Neural cell (in vitro differentiated cells): ENCODE measurements around the gene TTC21A. TPM values are rescaled to one million over a fixed set of nuclear protein-coding genes. Genes with fewer than 3 reads are reported as not detected.

ENCODE experiments used
- H2AFZ ChIP-seq: fragments of 200-600, 300-800 bp; sonication (generic), shearing (Covaris generic); 2 replicates; pipeline ENCODE4 v1.6.0; 2014; ENCODE audit warnings: low read depth, mild to moderate bottlenecking, antibody characterized with exemption, low read length, moderate library complexity
- H3F3A ChIP-seq: fragments of 200-600 bp; shearing (Covaris generic); 2 replicates; pipeline ENCODE4 v1.6.1; 2016; ENCODE audit warnings: mild to moderate bottlenecking, moderate library complexity, mixed read lengths, antibody characterized with exemption, low read length; ENCODE audit not compliant: insufficient read depth, poor library complexity, severe bottlenecking
- H3K27ac ChIP-seq: fragments of 200-600, 300-800 bp; sonication (generic), shearing (Covaris generic); 2 replicates; pipeline ENCODE4 v1.5.1; 2014; ENCODE audit warnings: mild to moderate bottlenecking, low read length, moderate library complexity
- H3K27me3 ChIP-seq: fragments of 300-800, 200-600 bp; sonication (generic), shearing (Covaris generic); 2 replicates; pipeline ENCODE4 v1.6.0; 2014; ENCODE audit warnings: mild to moderate bottlenecking, low read depth, low read length, moderate library complexity; ENCODE audit not compliant: insufficient read depth
- H3K36me3 ChIP-seq: fragments of 300-800, 200-600 bp; sonication (generic), shearing (Covaris generic); 2 replicates; pipeline ENCODE4 v1.5.1; 2014; ENCODE audit warnings: mild to moderate bottlenecking, antibody characterized with exemption, low read length, moderate library complexity; ENCODE audit not compliant: insufficient read depth
- H3K4me2 ChIP-seq: fragments of 300-800, 200-600 bp; sonication (generic), shearing (Covaris generic); 2 replicates; pipeline ENCODE4 v1.6.0; 2014; ENCODE audit warnings: mild to moderate bottlenecking, low read length
- H3K4me3 ChIP-seq: fragments of 300-800, 200-600 bp; sonication (generic), shearing (Covaris generic); 2 replicates; pipeline ENCODE4 v1.5.1; 2014; ENCODE audit warnings: mild to moderate bottlenecking, low read length, moderate library complexity
- H3K79me2 ChIP-seq: fragments of 200-600 bp; shearing (Covaris generic); replicated peaks from 2 replicates; pipeline ENCODE4 v1.6.0; 2014; ENCODE audit warnings: mild to moderate bottlenecking, low read length, moderate library complexity; ENCODE audit not compliant: insufficient read depth
- H3K9ac ChIP-seq: fragments of 300-800, 200-600 bp; sonication (generic), shearing (Covaris generic); 2 replicates; pipeline ENCODE4 v1.6.1; 2016; ENCODE audit warnings: mild to moderate bottlenecking, low read length, mixed read lengths
- H3K9me2 ChIP-seq: fragments of 200-600 bp; shearing (Covaris generic); 2 replicates; pipeline ENCODE4 v1.6.1; 2016; ENCODE audit warnings: mild to moderate bottlenecking, low read length, mixed read lengths; ENCODE audit not compliant: insufficient read depth
- H3K9me3 ChIP-seq: fragments of 200-600, 300-800 bp; sonication (generic), shearing (Covaris generic); 2 replicates; pipeline ENCODE4 v1.6.1; 2016; ENCODE audit warnings: mild to moderate bottlenecking, mixed run types, low read length, moderate library complexity, mixed read lengths
- H4K20me1 ChIP-seq: fragments of 200-600 bp; shearing (Covaris generic); 2 replicates; pipeline ENCODE4 v1.6.1; 2016; ENCODE audit warnings: mild to moderate bottlenecking, mixed run types; ENCODE audit not compliant: insufficient read depth
- EP300 ChIP-seq: fragments of 450-650 bp; conservative IDR thresholded peaks from 2 replicates; pipeline ENCODE4 v1.6.1; 2014; ENCODE audit warnings: antibody characterized with exemption, mild to moderate bottlenecking, moderate library complexity; ENCODE audit not compliant: poor library complexity, severe bottlenecking
- EZH2 ChIP-seq: fragments of 200-600, 300-800 bp; shearing (Covaris generic), sonication (generic); IDR thresholded peaks from 2 replicates; pipeline ENCODE4 v1.6.1; 2014; ENCODE audit warnings: antibody characterized with exemption, low read length, borderline replicate concordance, mild to moderate bottlenecking; ENCODE audit not compliant: insufficient read depth, poor library complexity, severe bottlenecking
- MXI1 ChIP-seq: fragments of 450-650 bp; conservative IDR thresholded peaks from 2 replicates; pipeline ENCODE4 v1.6.1; 2014; ENCODE audit warnings: antibody characterized with exemption, mild to moderate bottlenecking; ENCODE audit not compliant: poor library complexity, severe bottlenecking
- POLR2AphosphoS5 ChIP-seq: IDR thresholded peaks from 2 replicates; pipeline ENCODE4 v1.6.1; 2012
- RAD21 ChIP-seq: fragments of 450-650 bp; conservative IDR thresholded peaks from 2 replicates; pipeline ENCODE4 v1.6.1; 2014; ENCODE audit warnings: antibody characterized with exemption, mild to moderate bottlenecking, moderate library complexity
- SMC3 ChIP-seq: fragments of 450-650 bp; conservative IDR thresholded peaks from 2 replicates; pipeline ENCODE4 v1.6.1; 2014; ENCODE audit warnings: antibody characterized with exemption, mild to moderate bottlenecking, moderate library complexity; ENCODE audit not compliant: poor library complexity
- TAF1 ChIP-seq: IDR thresholded peaks from 2 replicates; pipeline ENCODE4 v1.6.1; 2012; ENCODE audit warnings: low read depth
- polyA plus RNA-seq: library from polyadenylated mRNA; depleted of rRNA; stranded (reverse); fragments of >200 nt; gene quantifications from 2 replicates; pipeline ENCODE4 v1.2.3, GENCODE V29; 2014
- TF ChIP-seq, protein P1 (sequence below): IDR thresholded peaks from 2 replicates; pipeline ENCODE4 v1.6.1; 2012; ENCODE audit warnings: borderline replicate concordance
- TF ChIP-seq, protein P2 (sequence below): fragments of 450-650 bp; IDR thresholded peaks from 2 replicates; pipeline ENCODE4 v1.5.1; 2014; ENCODE audit warnings: antibody characterized with exemption, mild to moderate bottlenecking, moderate library complexity; ENCODE audit not compliant: poor library complexity, severe bottlenecking

The TTC21A gene
- polyA plus RNA-seq, 1 donor from 2014 or later = 6.2 TPM

DNA sequence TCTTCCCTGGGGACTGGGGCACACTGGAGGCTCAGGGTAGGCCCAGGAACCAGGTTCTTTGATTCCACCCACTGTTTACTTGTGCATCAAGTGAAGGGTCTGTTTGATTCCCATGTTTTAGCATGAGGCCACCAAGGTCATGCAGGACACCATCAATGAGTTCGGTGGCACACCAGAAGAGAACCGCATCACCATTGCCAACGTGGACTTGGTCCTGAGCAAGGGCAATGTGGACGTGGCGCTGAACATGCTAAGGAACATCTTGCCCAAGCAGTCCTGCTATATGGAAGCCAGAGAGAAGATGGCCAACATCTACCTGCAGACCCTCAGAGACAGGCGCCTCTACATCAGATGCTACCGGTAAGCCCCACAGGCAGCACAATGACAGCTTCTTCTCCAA is 21.5 kb downstream of the TTC21A start:
- Histone ChIP-seq H3K4me2 (no peak overlapping the region), H3F3A (no peaks in the 10 kb centered on the region), H3K4me3 (no peak overlapping the region), H3K27ac (no peak overlapping the region), H2AFZ (no peak overlapping the region), H3K79me2 (no peaks in the 10 kb centered on the region), H3K9me3 (no peaks in the 10 kb centered on the region), H4K20me1 (no peaks in the 10 kb centered on the region), H3K9ac (no peak overlapping the region), H3K9me2 (no peaks in the 10 kb centered on the region), H3K27me3 (no peaks in the 10 kb centered on the region), H3K36me3 (no peaks in the 10 kb centered on the region)
- TF ChIP-seq MXI1 (no peak), POLR2AphosphoS5 (no peak), EZH2 (no peak), TAF1 (no peak), RAD21 (no peak), SMC3 (no peak), EP300 (no peak)
- TF ChIP-seq, protein P1, sequence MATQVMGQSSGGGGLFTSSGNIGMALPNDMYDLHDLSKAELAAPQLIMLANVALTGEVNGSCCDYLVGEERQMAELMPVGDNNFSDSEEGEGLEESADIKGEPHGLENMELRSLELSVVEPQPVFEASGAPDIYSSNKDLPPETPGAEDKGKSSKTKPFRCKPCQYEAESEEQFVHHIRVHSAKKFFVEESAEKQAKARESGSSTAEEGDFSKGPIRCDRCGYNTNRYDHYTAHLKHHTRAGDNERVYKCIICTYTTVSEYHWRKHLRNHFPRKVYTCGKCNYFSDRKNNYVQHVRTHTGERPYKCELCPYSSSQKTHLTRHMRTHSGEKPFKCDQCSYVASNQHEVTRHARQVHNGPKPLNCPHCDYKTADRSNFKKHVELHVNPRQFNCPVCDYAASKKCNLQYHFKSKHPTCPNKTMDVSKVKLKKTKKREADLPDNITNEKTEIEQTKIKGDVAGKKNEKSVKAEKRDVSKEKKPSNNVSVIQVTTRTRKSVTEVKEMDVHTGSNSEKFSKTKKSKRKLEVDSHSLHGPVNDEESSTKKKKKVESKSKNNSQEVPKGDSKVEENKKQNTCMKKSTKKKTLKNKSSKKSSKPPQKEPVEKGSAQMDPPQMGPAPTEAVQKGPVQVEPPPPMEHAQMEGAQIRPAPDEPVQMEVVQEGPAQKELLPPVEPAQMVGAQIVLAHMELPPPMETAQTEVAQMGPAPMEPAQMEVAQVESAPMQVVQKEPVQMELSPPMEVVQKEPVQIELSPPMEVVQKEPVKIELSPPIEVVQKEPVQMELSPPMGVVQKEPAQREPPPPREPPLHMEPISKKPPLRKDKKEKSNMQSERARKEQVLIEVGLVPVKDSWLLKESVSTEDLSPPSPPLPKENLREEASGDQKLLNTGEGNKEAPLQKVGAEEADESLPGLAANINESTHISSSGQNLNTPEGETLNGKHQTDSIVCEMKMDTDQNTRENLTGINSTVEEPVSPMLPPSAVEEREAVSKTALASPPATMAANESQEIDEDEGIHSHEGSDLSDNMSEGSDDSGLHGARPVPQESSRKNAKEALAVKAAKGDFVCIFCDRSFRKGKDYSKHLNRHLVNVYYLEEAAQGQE = no peak
- TF ChIP-seq, protein P2, sequence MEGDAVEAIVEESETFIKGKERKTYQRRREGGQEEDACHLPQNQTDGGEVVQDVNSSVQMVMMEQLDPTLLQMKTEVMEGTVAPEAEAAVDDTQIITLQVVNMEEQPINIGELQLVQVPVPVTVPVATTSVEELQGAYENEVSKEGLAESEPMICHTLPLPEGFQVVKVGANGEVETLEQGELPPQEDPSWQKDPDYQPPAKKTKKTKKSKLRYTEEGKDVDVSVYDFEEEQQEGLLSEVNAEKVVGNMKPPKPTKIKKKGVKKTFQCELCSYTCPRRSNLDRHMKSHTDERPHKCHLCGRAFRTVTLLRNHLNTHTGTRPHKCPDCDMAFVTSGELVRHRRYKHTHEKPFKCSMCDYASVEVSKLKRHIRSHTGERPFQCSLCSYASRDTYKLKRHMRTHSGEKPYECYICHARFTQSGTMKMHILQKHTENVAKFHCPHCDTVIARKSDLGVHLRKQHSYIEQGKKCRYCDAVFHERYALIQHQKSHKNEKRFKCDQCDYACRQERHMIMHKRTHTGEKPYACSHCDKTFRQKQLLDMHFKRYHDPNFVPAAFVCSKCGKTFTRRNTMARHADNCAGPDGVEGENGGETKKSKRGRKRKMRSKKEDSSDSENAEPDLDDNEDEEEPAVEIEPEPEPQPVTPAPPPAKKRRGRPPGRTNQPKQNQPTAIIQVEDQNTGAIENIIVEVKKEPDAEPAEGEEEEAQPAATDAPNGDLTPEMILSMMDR = no peak

DNA sequence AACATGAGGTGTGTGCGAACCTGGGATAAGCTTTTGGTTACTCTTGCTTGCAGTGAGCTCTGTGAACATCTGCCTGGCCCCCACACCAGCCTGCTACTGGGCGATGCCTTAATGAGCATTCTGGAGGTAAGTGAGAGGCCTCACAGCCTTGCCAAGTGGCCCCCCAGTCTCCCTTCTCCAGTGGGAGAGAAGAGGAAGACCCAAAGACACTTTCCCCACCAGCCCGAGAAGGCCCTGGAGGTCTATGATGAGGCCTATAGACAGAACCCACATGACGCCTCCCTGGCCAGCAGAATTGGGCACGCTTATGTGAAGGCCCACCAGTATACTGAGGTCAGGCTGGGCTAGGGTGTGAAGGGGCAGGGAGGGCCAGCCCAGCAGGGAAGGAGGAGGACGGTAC is 22.5 kb downstream of the TTC21A start:
- Histone ChIP-seq H3K4me2 (no peak overlapping the region), H3K9ac (no peak overlapping the region)
- no peak for TF ChIP-seq POLR2AphosphoS5
- no peak for TF ChIP-seq SMC3
- no peak for TF ChIP-seq RAD21
- TF ChIP-seq MXI1 = no peak
- TF ChIP-seq TAF1 = no peak
- no peak for TF ChIP-seq EZH2
- no peak for TF ChIP-seq EP300

More for the DNA sequence above, 22.5 kb downstream of the TTC21A start:
- Histone ChIP-seq H3K27ac (no peak overlapping the region), H4K20me1 (no peaks in the 10 kb centered on the region), H3K9me2 (no peaks in the 10 kb centered on the region), H3K79me2 (no peaks in the 10 kb centered on the region), H3K27me3 (no peaks in the 10 kb centered on the region), H3K9me3 (no peaks in the 10 kb centered on the region), H3K36me3 (no peaks in the 10 kb centered on the region), H2AFZ (no peak overlapping the region), H3K4me3 (no peak overlapping the region), H3F3A (no peaks in the 10 kb centered on the region)
